Measurements from ENCODE around the gene TM7SF2. TPM values are rescaled to one million over a fixed set of nuclear protein-coding genes. Genes with fewer than 3 reads are reported as not detected.

The TM7SF2 gene
- total RNA-seq, 4 donors from 2014 or later = 118 to 374 (median 160) TPM

- DNase-seq (ENCODE audit: low spot score in 2 of 2) = no peak
- H3K4me3 ChIP-seq (ENCODE audit: low read depth, poor library complexity, severe bottlenecking) = no peak overlapping the region
- no peak for TF ChIP-seq POLR2A (IDR thresholded peaks at IDR 0.05)
- no peak for TF ChIP-seq CTCF (IDR thresholded peaks at IDR 0.05)
- intact Hi-C loops (cut with DNase I; ENCODE audit: low total_unique reads) = no loop called here
Observed at GRCh38 chr11:65103476-65103875, 8.2 kb upstream of the TM7SF2 start.

GRCh38 chr11:65104628-65105027 is 7.0 kb upstream of the TM7SF2 start:
- no peak overlapping the region for H3K4me3 ChIP-seq (ENCODE audit: low read depth, poor library complexity, severe bottlenecking)
- 81 to 86% methylated on average over 4 of the region's 4 CpGs for WGBS, 2 donors
- TF ChIP-seq CTCF (IDR thresholded peaks at IDR 0.05) (no peak), POLR2A (IDR thresholded peaks at IDR 0.05) (no peak)
- intact Hi-C loops (cut with DNase I; ENCODE audit: low total_unique reads) = no loop called here
- DNase-seq (ENCODE audit: low spot score in 2 of 2) = no peak

GRCh38 chr11:65107078-65107477 is 4.6 kb upstream of the TM7SF2 start:
- WGBS, 2 donors = 97% methylated on average over 10 to 15 of the region's 15 CpGs
- no peak for DNase-seq (ENCODE audit: low spot score in 2 of 2)
- no peak overlapping the region for H3K4me3 ChIP-seq (ENCODE audit: low read depth, poor library complexity, severe bottlenecking)
- TF ChIP-seq POLR2A (IDR thresholded peaks at IDR 0.05) = no peak
- TF ChIP-seq CTCF (IDR thresholded peaks at IDR 0.05) = no peak
- intact Hi-C loops (cut with DNase I; ENCODE audit: low total_unique reads) = no loop called here

GRCh38 chr11:65107751-65108468 is 3.8 kb upstream of the TM7SF2 start:
- 93 to 95% methylated on average over 36 to 50 of the region's 52 CpGs for WGBS, 2 donors
- intact Hi-C loops (cut with DNase I; ENCODE audit: low total_unique reads) = no loop called here
- no peak for DNase-seq (ENCODE audit: low spot score in 2 of 2)
- no peak overlapping the region for H3K4me3 ChIP-seq (ENCODE audit: low read depth, poor library complexity, severe bottlenecking)
- no peak for TF ChIP-seq CTCF (IDR thresholded peaks at IDR 0.05)
- TF ChIP-seq POLR2A (IDR thresholded peaks at IDR 0.05) = no peak

GRCh38 chr11:65108469-65109123 is 3.1 kb upstream of the TM7SF2 start:
- intact Hi-C loops (cut with DNase I; ENCODE audit: low total_unique reads) = no loop called here
- 89 to 90% methylated on average over 21 to 38 of the region's 38 CpGs for WGBS, 2 donors
- TF ChIP-seq CTCF (IDR thresholded peaks at IDR 0.05) = no peak
- no peak for TF ChIP-seq POLR2A (IDR thresholded peaks at IDR 0.05)
- DNase-seq (ENCODE audit: low spot score in 2 of 2) = no peak
- no peak overlapping the region for H3K4me3 ChIP-seq (ENCODE audit: low read depth, poor library complexity, severe bottlenecking)
